Measurements from ENCODE around the gene KCNMB3.

Gene KCNMB3

DNA sequence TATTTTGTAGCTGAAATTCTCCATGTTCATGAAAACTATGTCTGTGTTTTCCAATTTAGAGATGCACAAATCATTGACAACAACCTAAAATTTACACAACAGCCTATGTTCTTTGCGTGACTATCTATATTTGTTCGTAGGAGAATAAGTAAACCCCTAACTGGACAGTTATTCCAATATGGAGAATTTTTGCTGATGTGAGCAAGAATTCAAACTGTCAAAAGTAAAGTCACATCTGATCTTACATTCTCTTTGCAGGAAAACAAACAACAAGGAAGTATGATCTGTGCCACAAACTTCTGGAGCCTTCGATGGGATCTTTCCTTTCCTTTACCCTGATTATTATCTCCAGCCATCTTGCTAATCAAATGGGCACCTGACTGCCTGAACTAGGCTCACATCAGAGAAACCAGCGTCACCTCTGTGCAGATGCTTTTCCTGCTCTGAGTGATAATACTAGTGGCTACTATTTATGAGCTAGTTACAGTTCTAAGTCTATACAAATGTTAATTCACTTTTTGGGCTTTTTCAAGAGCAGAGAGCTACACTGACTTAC is 18.3 kb upstream of the KCNMB3 start:
- no peak overlapping the region for H3K4me2 ChIP-seq (ENCODE audit: insufficient read depth, low read length, poor library complexity, severe bottlenecking)
- H2BK12ac ChIP-seq (ENCODE audit: low read length), result no peak overlapping the region
- H3K27ac ChIP-seq (replicated peaks; ENCODE audit: low read length), result no peak overlapping the region
- WGBS, 2 donors (ENCODE audit: extremely low coverage in 2 of 2, insufficient read length in 2 of 2, insufficient replicate concordance in 1 of 2), result no CpG with 5 or more reads among the region's 4 CpGs
- H3K23ac ChIP-seq (ENCODE audit: low read depth, low read length, poor library complexity), result no peak overlapping the region
- no peaks in the 10 kb centered on the region for H3K36me3 ChIP-seq (replicated peaks in 1 of 2; ENCODE audit: control insufficient read depth in 2 of 2, insufficient read depth in 2 of 2, low read length in 2 of 2)
- H3K4ac ChIP-seq (ENCODE audit: low read length), result no peak overlapping the region
- no peak for DNase-seq (ENCODE audit: low spot score)
- no peaks in the 10 kb centered on the region for H3K4me1 ChIP-seq (ENCODE audit: control insufficient read depth in 2 of 2, insufficient read depth in 1 of 2, low read depth in 1 of 2, low read length in 2 of 2)
- H2AFZ ChIP-seq (ENCODE audit: low read length), result no peak overlapping the region
- H3K9ac ChIP-seq (ENCODE audit: low read depth, low read length, poor library complexity), result no peak overlapping the region
- H2BK5ac ChIP-seq (ENCODE audit: low read length), result no peak overlapping the region
- H2BK15ac ChIP-seq (ENCODE audit: low read length), result no peak overlapping the region
- no peaks in the 10 kb centered on the region for H3K79me1 ChIP-seq (ENCODE audit: low read depth, low read length)
- H3K14ac ChIP-seq (ENCODE audit: low read length), result no peak overlapping the region
- no peak overlapping the region for H4K91ac ChIP-seq (ENCODE audit: low read depth, low read length, poor library complexity)
- no peak overlapping the region for H4K8ac ChIP-seq (ENCODE audit: low read depth, low read length)
- H3K27me3 ChIP-seq (ENCODE audit: control insufficient read depth in 3 of 3, insufficient read depth in 3 of 3, low read depth in 1 of 3, low read length in 3 of 3), result peaks cover 0 to 2% (median 0%) of the 10 kb centered on the region in 3 experiments
- no peak overlapping the region for H2BK120ac ChIP-seq (ENCODE audit: low read depth, low read length)
- no peak overlapping the region for H3K18ac ChIP-seq (ENCODE audit: low read length)
- no peak overlapping the region for H3K4me3 ChIP-seq (ENCODE audit: low read length in 2 of 2)
- no peak overlapping the region for H2AK5ac ChIP-seq (ENCODE audit: low read depth, low read length)
- H3K9me3 ChIP-seq (replicated peaks in 1 of 2; ENCODE audit: control insufficient read depth in 2 of 2, insufficient read depth in 1 of 2, low read depth in 1 of 2, low read length in 2 of 2), result no peaks in the 10 kb centered on the region

DNA sequence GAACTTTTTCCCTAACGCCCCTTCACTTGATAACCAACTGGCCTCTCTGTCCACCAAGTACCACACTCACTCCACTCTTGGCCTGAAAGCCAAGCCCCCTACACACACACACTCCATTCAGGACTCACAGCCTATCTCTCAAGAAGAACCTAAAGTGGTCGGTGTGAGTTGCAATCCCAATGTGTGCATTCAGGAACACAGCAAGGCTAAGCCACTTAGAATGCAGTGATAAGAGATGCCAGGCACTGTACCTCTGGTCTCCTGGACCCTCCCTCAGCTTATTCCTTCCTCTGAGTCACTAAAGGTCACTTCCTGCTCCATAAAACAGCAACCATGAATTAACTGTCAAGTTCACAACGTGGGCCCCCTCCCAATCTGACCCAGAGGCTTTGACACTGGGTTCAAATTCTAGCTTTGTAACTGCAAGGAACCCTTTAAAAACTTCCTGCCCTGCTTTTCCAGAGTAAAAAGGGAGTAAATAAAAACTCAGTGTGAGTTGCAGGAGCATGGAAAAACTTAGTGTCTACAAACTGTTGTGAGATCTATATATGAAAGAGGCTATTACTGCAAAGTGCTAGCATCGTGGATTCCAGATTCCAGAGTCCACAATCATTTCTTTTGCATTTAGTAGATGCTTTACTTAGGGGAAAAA is 17.6 kb upstream of the KCNMB3 start:
- no peak overlapping the region for H4K91ac ChIP-seq (ENCODE audit: low read depth, low read length, poor library complexity)
- peaks cover 0 to 2% (median 0%) of the 10 kb centered on the region in 3 experiments for H3K27me3 ChIP-seq (ENCODE audit: control insufficient read depth in 3 of 3, insufficient read depth in 3 of 3, low read depth in 1 of 3, low read length in 3 of 3)
- no peaks in the 10 kb centered on the region for H3K79me1 ChIP-seq (ENCODE audit: low read depth, low read length)
- no peak overlapping the region for H3K4me3 ChIP-seq (ENCODE audit: low read length in 2 of 2)
- no peak overlapping the region for H2BK5ac ChIP-seq (ENCODE audit: low read length)
- H3K14ac ChIP-seq (ENCODE audit: low read length), result no peak overlapping the region
- peak overlapping the region; percentile 47 for H2AFZ ChIP-seq (ENCODE audit: low read length)
- H3K27ac ChIP-seq (replicated peaks; ENCODE audit: low read length), result no peak overlapping the region
- no peak overlapping the region for H2BK120ac ChIP-seq (ENCODE audit: low read depth, low read length)
- H3K4me1 ChIP-seq (ENCODE audit: control insufficient read depth in 2 of 2, insufficient read depth in 1 of 2, low read depth in 1 of 2, low read length in 2 of 2), result no peaks in the 10 kb centered on the region
- H3K23ac ChIP-seq (ENCODE audit: low read depth, low read length, poor library complexity), result no peak overlapping the region
- no CpG with 5 or more reads among the region's 4 CpGs for WGBS, 2 donors (ENCODE audit: extremely low coverage in 2 of 2, insufficient read length in 2 of 2, insufficient replicate concordance in 1 of 2)
- no peak overlapping the region for H2BK12ac ChIP-seq (ENCODE audit: low read length)
- no peaks in the 10 kb centered on the region for H3K36me3 ChIP-seq (replicated peaks in 1 of 2; ENCODE audit: control insufficient read depth in 2 of 2, insufficient read depth in 2 of 2, low read length in 2 of 2)
- no peak for DNase-seq (ENCODE audit: low spot score)
- no peak overlapping the region for H2BK15ac ChIP-seq (ENCODE audit: low read length)
- H4K8ac ChIP-seq (ENCODE audit: low read depth, low read length), result no peak overlapping the region
- H3K4me2 ChIP-seq (ENCODE audit: insufficient read depth, low read length, poor library complexity, severe bottlenecking), result no peak overlapping the region
- H2AK5ac ChIP-seq (ENCODE audit: low read depth, low read length), result no peak overlapping the region
- peak overlapping the region; percentile 27 for H3K9ac ChIP-seq (ENCODE audit: low read depth, low read length, poor library complexity)
- H3K18ac ChIP-seq (ENCODE audit: low read length), result no peak overlapping the region
- H3K4ac ChIP-seq (ENCODE audit: low read length), result no peak overlapping the region
- no peaks in the 10 kb centered on the region for H3K9me3 ChIP-seq (replicated peaks in 1 of 2; ENCODE audit: control insufficient read depth in 2 of 2, insufficient read depth in 1 of 2, low read depth in 1 of 2, low read length in 2 of 2)

DNA sequence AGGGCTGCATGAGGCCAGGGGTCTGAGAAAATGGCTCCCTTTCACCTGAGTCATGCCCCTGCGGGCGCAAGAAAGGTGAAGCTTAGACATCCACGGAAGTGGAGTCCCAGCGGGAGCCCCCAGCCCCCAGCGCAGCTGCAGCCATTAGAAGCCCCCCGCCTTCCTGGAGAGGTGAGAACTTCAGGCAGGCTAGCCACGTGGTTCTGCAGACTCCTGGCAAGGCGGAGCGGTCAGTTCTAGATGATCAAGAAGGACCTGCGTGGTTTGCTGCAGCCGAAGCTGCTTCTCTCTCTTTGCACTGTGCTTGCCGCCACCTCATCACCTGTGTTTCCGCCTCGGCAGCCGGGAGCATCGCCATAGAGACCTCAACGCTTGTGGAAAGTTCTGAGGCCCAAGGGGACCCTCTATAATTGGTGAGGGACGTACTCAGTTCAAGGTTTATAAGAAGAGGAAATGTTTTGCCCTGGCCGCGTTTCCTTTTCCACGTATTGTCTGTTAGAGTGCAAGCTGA is 15.8 kb upstream of the KCNMB3 start:
- Histone ChIP-seq H3K9me3 (replicated peaks in 1 of 2; ENCODE audit: control insufficient read depth in 2 of 2, insufficient read depth in 1 of 2, low read depth in 1 of 2, low read length in 2 of 2) (peaks cover 0 to 5% of the 10 kb centered on the region in 2 donors), H2AFZ (ENCODE audit: low read length) (peak overlapping the region; percentile 35), H3K4me3 (ENCODE audit: low read length in 2 of 2) (no peak overlapping the region), H2BK15ac (ENCODE audit: low read length) (no peak overlapping the region), H2AK5ac (ENCODE audit: low read depth, low read length) (peak overlapping the region; percentile 7), H3K18ac (ENCODE audit: low read length) (peak overlapping the region; percentile 60), H3K23ac (ENCODE audit: low read depth, low read length, poor library complexity) (no peak overlapping the region), H3K4me1 (ENCODE audit: control insufficient read depth in 2 of 2, insufficient read depth in 1 of 2, low read depth in 1 of 2, low read length in 2 of 2) (no peaks in the 10 kb centered on the region), H2BK5ac (ENCODE audit: low read length) (no peak overlapping the region), H3K27me3 (ENCODE audit: control insufficient read depth in 3 of 3, insufficient read depth in 3 of 3, low read depth in 1 of 3, low read length in 3 of 3) (peaks cover 0 to 2% (median 0%) of the 10 kb centered on the region in 3 experiments), H3K36me3 (replicated peaks in 1 of 2; ENCODE audit: control insufficient read depth in 2 of 2, insufficient read depth in 2 of 2, low read length in 2 of 2) (no peaks in the 10 kb centered on the region), H4K91ac (ENCODE audit: low read depth, low read length, poor library complexity) (no peak overlapping the region), H3K79me1 (ENCODE audit: low read depth, low read length) (no peaks in the 10 kb centered on the region), H3K4me2 (ENCODE audit: insufficient read depth, low read length, poor library complexity, severe bottlenecking) (no peak overlapping the region), H3K9ac (ENCODE audit: low read depth, low read length, poor library complexity) (no peak overlapping the region), H3K14ac (ENCODE audit: low read length) (no peak overlapping the region), H3K4ac (ENCODE audit: low read length) (no peak overlapping the region), H4K8ac (ENCODE audit: low read depth, low read length) (no peak overlapping the region), H2BK120ac (ENCODE audit: low read depth, low read length) (no peak overlapping the region), H3K27ac (replicated peaks; ENCODE audit: low read length) (no peak overlapping the region), H2BK12ac (ENCODE audit: low read length) (no peak overlapping the region)
- DNase-seq (ENCODE audit: low spot score), result no peak
- WGBS, 2 donors (ENCODE audit: extremely low coverage in 2 of 2, insufficient read length in 2 of 2, insufficient replicate concordance in 1 of 2), result no CpG with 5 or more reads among the region's 21 CpGs

DNA sequence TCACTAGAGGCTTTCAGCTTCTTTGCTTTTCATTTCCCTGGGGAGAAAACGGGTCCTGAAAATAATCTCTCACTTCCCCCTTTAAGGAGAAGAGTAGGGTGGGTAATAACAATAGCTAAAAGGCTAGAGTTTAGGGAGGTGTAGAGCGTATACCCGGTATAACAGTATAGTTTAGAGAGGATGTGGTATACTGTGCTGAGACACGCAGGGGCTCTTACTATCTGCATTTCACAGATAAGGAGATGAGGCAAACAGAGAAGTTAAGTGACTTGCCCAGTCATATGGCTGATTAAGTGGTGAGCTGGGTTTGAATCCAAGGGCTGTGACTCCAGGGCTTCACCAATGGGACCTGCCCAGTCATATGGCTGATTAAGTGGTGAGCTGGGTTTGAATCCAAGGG is 15.0 kb upstream of the KCNMB3 start:
- Histone ChIP-seq H3K4me1 (ENCODE audit: control insufficient read depth in 2 of 2, insufficient read depth in 1 of 2, low read depth in 1 of 2, low read length in 2 of 2) (no peaks in the 10 kb centered on the region), H2AK5ac (ENCODE audit: low read depth, low read length) (no peak overlapping the region), H3K36me3 (replicated peaks in 1 of 2; ENCODE audit: control insufficient read depth in 2 of 2, insufficient read depth in 2 of 2, low read length in 2 of 2) (no peaks in the 10 kb centered on the region), H3K23ac (ENCODE audit: low read depth, low read length, poor library complexity) (no peak overlapping the region), H2BK15ac (ENCODE audit: low read length) (no peak overlapping the region), H3K4ac (ENCODE audit: low read length) (no peak overlapping the region), H3K4me3 (ENCODE audit: low read length in 2 of 2) (no peak overlapping the region), H3K9ac (ENCODE audit: low read depth, low read length, poor library complexity) (no peak overlapping the region), H3K27me3 (ENCODE audit: control insufficient read depth in 3 of 3, insufficient read depth in 3 of 3, low read depth in 1 of 3, low read length in 3 of 3) (peaks cover 0 to 2% (median 0%) of the 10 kb centered on the region in 3 experiments), H2BK12ac (ENCODE audit: low read length) (no peak overlapping the region), H3K18ac (ENCODE audit: low read length) (no peak overlapping the region), H3K14ac (ENCODE audit: low read length) (no peak overlapping the region), H3K27ac (replicated peaks; ENCODE audit: low read length) (no peak overlapping the region), H2AFZ (ENCODE audit: low read length) (no peak overlapping the region), H4K91ac (ENCODE audit: low read depth, low read length, poor library complexity) (no peak overlapping the region), H3K4me2 (ENCODE audit: insufficient read depth, low read length, poor library complexity, severe bottlenecking) (no peak overlapping the region), H4K8ac (ENCODE audit: low read depth, low read length) (no peak overlapping the region), H2BK120ac (ENCODE audit: low read depth, low read length) (no peak overlapping the region), H2BK5ac (ENCODE audit: low read length) (no peak overlapping the region), H3K9me3 (replicated peaks in 1 of 2; ENCODE audit: control insufficient read depth in 2 of 2, insufficient read depth in 1 of 2, low read depth in 1 of 2, low read length in 2 of 2) (peaks cover 0 to 6% of the 10 kb centered on the region in 2 donors), H3K79me1 (ENCODE audit: low read depth, low read length) (no peaks in the 10 kb centered on the region)
- no CpG with 5 or more reads among the region's 4 CpGs for WGBS, 2 donors (ENCODE audit: extremely low coverage in 2 of 2, insufficient read length in 2 of 2, insufficient replicate concordance in 1 of 2)
- no peak for DNase-seq (ENCODE audit: low spot score)

All from neuronal stem cell (in vitro differentiated cells).